Erythroblast (primary cell): Measurements from ENCODE around the gene MFSD12.

Experiments
- GATA1 ChIP-seq: IDR thresholded peaks from 2 replicates; pipeline ENCODE4 v1.6.1; 2011; ENCODE audit warnings: low read depth, mild to moderate bottlenecking, control low read depth, low read length, moderate library complexity
- POLR2A ChIP-seq: IDR thresholded peaks from 2 replicates; pipeline ENCODE4 v1.6.1; 2011; ENCODE audit warnings: mild to moderate bottlenecking, low read length

DNA sequence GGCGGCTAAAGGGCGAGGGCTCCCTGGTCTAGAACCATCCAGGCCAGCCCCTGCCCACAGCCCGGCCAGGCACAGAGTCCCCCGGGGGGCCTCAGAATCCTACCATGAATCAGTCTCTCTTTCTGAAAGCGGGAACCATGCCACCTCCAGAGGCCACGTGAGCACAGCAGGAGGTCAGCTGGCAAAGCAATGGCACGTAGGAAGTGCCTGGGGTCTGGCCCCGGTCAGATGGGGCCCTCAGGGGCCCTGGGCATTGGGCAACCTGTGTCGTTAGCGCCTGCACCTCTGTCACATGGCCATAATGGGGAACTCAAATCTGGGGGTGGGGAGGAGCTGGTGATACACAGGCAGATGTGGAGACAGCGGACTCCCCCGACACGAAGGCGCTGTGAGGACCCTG lies 8.8 kb downstream of the MFSD12 start:
- TF ChIP-seq POLR2A (no peak), GATA1 (no peak)
